H9 (cell line): ENCODE results near the gene CORIN. TPM values are rescaled to one million over a fixed set of nuclear protein-coding genes. Genes with fewer than 3 reads are reported as not detected.

Source experiments
- DNase-seq: peaks from one replicate; pipeline ENCODE4 v3.0.0-alpha.2; 2017
- H2AFZ ChIP-seq: one replicate; pipeline ENCODE4 v1.6.1; 2013; ENCODE audit warnings: mild to moderate bottlenecking, low read length, control low read depth, moderate library complexity
- H2AK5ac ChIP-seq: 2 replicates; pipeline ENCODE4 v1.6.1; 2013; ENCODE audit warnings: low read length, control low read depth, mixed read lengths; ENCODE audit not compliant: insufficient read length
- H2BK120ac ChIP-seq: one replicate; pipeline ENCODE4 v1.6.1; 2013; ENCODE audit warnings: low read depth, mild to moderate bottlenecking, low read length, control low read depth, inconsistent platforms; ENCODE audit not compliant: poor library complexity, severe bottlenecking
- H2BK12ac ChIP-seq: 2 replicates; pipeline ENCODE4 v1.6.1; 2013; ENCODE audit warnings: low read length, control low read depth, mixed read lengths, low read depth; ENCODE audit not compliant: insufficient read length
- H2BK15ac ChIP-seq: 2 replicates; pipeline ENCODE4 v1.6.1; 2013; ENCODE audit warnings: low read depth, low read length, control low read depth
- H2BK20ac ChIP-seq: one replicate; pipeline ENCODE4 v1.6.1; 2013; ENCODE audit warnings: low read depth, mild to moderate bottlenecking, low read length, control low read depth, inconsistent platforms; ENCODE audit not compliant: poor library complexity, severe bottlenecking
- H2BK5ac ChIP-seq: 2 replicates; pipeline ENCODE4 v1.6.1; 2013; ENCODE audit warnings: low read length, control low read depth, mixed read lengths; ENCODE audit not compliant: insufficient read length
- H3K14ac ChIP-seq: 2 replicates; pipeline ENCODE4 v1.6.1; 2013; ENCODE audit warnings: low read length, control low read depth; ENCODE audit not compliant: insufficient read depth
- H3K18ac ChIP-seq: 2 replicates; pipeline ENCODE4 v1.6.1; 2013; ENCODE audit warnings: low read depth, mild to moderate bottlenecking, mixed read lengths, low read length, control low read depth; ENCODE audit not compliant: insufficient read length
- H3K23ac ChIP-seq: 2 replicates; pipeline ENCODE4 v1.6.1; 2013; ENCODE audit warnings: low read length, control low read depth, mixed read lengths, low read depth; ENCODE audit not compliant: insufficient read length
- H3K23me2 ChIP-seq: 2 replicates; pipeline ENCODE4 v1.6.1; 2013; ENCODE audit warnings: low read depth, mild to moderate bottlenecking, mixed read lengths, low read length, control low read depth; ENCODE audit not compliant: insufficient read length, poor library complexity, severe bottlenecking
- H3K27ac ChIP-seq: 2 replicates; pipeline ENCODE4 v1.5.1; 2013; ENCODE audit warnings: low read length, control low read depth, mixed read lengths, low read depth; ENCODE audit not compliant: insufficient read length
- H3K27me3 ChIP-seq: 2 replicates; pipeline ENCODE4 v1.6.1; 2013; ENCODE audit warnings: low read length, control low read depth, inconsistent platforms; ENCODE audit not compliant: insufficient read depth
- H3K4ac ChIP-seq: 2 replicates; pipeline ENCODE4 v1.6.1; 2013; ENCODE audit warnings: low read depth, mild to moderate bottlenecking, control low read depth, inconsistent platforms, low read length, moderate library complexity
- H3K4me1 ChIP-seq: 2 replicates; pipeline ENCODE4 v1.6.1; 2013; ENCODE audit warnings: low read length, control low read depth, inconsistent platforms; ENCODE audit not compliant: insufficient read depth
- H3K4me2 ChIP-seq: 2 replicates; pipeline ENCODE4 v1.6.1; 2013; ENCODE audit warnings: low read length, control low read depth, mixed read lengths; ENCODE audit not compliant: insufficient read length, insufficient read depth
- H3K56ac ChIP-seq: 2 replicates; pipeline ENCODE4 v1.6.1; 2013; ENCODE audit warnings: low read depth, mild to moderate bottlenecking, mixed read lengths, low read length, control low read depth; ENCODE audit not compliant: insufficient read length
- H3K79me1 ChIP-seq: 2 replicates; pipeline ENCODE4 v1.6.1; 2013; ENCODE audit warnings: low read depth, mild to moderate bottlenecking, moderate library complexity, low read length, control low read depth, inconsistent platforms; ENCODE audit not compliant: insufficient read depth, poor library complexity, severe bottlenecking
- H3K79me2 ChIP-seq: 2 replicates; pipeline ENCODE4 v1.6.1; 2013; ENCODE audit warnings: low read length, control low read depth, inconsistent platforms; ENCODE audit not compliant: insufficient read depth
- H3K9ac ChIP-seq: 2 replicates; pipeline ENCODE4 v1.6.1; 2013; ENCODE audit warnings: low read length, control low read depth, mixed read lengths; ENCODE audit not compliant: insufficient read length; ENCODE audit errors: extremely low read depth
- H3K9me3 ChIP-seq: one replicate; pipeline ENCODE4 v1.6.1; 2013; ENCODE audit warnings: low read depth, low read length, inconsistent platforms; ENCODE audit not compliant: control insufficient read depth
- H3T11ph ChIP-seq: one replicate; pipeline ENCODE4 v1.6.1; 2013; ENCODE audit warnings: mild to moderate bottlenecking, low read length, control low read depth, inconsistent platforms
- H4K20me1 ChIP-seq: one replicate; pipeline ENCODE4 v1.6.1; 2013; ENCODE audit not compliant: control insufficient read depth, insufficient read length, insufficient read depth
- H4K5ac ChIP-seq: 2 replicates; pipeline ENCODE4 v1.6.1; 2013; ENCODE audit warnings: low read depth, mild to moderate bottlenecking, mixed read lengths, low read length, control low read depth; ENCODE audit not compliant: insufficient read length
- H4K8ac ChIP-seq: replicated peaks from 2 replicates; pipeline ENCODE4 v1.6.1; 2013; ENCODE audit warnings: low read length, control low read depth, mixed read lengths, low read depth; ENCODE audit not compliant: insufficient read length
- H4K91ac ChIP-seq: 2 replicates; pipeline ENCODE4 v1.6.1; 2013; ENCODE audit warnings: low read depth, mild to moderate bottlenecking, moderate library complexity, mixed read lengths, low read length, control low read depth; ENCODE audit not compliant: insufficient read length
- H3K27ac Mint-ChIP-seq, 3 experiments: 2 replicates in 2 of 3; 3 replicates in 1 of 3; pipeline ENCODE4 v1.8.0; 2020 to 2021; ENCODE audit warnings: mixed read lengths in 3 of 3, mild to moderate bottlenecking in 1 of 3, moderate library complexity in 1 of 3
- H3K27me3 Mint-ChIP-seq: 2 replicates; pipeline ENCODE4 v1.8.0; 2021; ENCODE audit warnings: low read depth, mild to moderate bottlenecking, moderate library complexity, mixed read lengths
- H3K36me3 Mint-ChIP-seq, 3 experiments: 2 replicates in 2 of 3; 3 replicates in 1 of 3; pipeline ENCODE4 v1.8.0; 2020 to 2021; ENCODE audit warnings: low read depth in 3 of 3, mixed read lengths in 3 of 3; ENCODE audit not compliant: insufficient read depth in 1 of 3
- H3K4me1 Mint-ChIP-seq, 2 experiments: 2 replicates each; pipeline ENCODE4 v1.8.0; 2020; ENCODE audit warnings: mixed read lengths in 2 of 2
- H3K4me3 Mint-ChIP-seq, 2 experiments: 2 replicates in 1 of 2; 3 replicates in 1 of 2; pipeline ENCODE4 v1.8.0; 2020 to 2021; ENCODE audit warnings: mild to moderate bottlenecking in 2 of 2, mixed read lengths in 2 of 2, moderate library complexity in 1 of 2
- H3K9me3 Mint-ChIP-seq, 2 experiments: 2 replicates in 1 of 2; 3 replicates in 1 of 2; pipeline ENCODE4 v1.8.0; 2020; ENCODE audit warnings: mild to moderate bottlenecking in 2 of 2, mixed read lengths in 2 of 2, moderate library complexity in 1 of 2
- CTCF ChIP-seq: fragments of 200-600 bp; sonication (generic); conservative IDR thresholded peaks from 3 replicates; pipeline ENCODE4 v1.8.0; 2021; ENCODE audit warnings: antibody characterized with exemption, mild to moderate bottlenecking
- WGBS: extraction: QIAGEN DNeasy Blood & Tissue Kit; methylation state at CpG from one replicate; pipeline ENCODE4 v1.1.7; 2013; ENCODE audit warnings: missing lambda C conversion rate, low lambda C conversion rate, mixed read lengths; ENCODE audit not compliant: insufficient read length; ENCODE audit errors: extremely low coverage; 5-methylcytosine and 5-hydroxymethylcytosine counted together
- total RNA-seq: library from RNA; stranded (reverse); gene quantifications from 2 replicates; pipeline ENCODE4 v1.2.1, GENCODE V29; 2021

CORIN gene
- total RNA-seq, 1 experiment from 2014 or later: 0.39 TPM

- H3K36me3 Mint-ChIP-seq: peaks cover 0 to 4% (median 0%) of the 10 kb centered on the region in 3 experiments; a peak in 1 of 7 replicates
- H3K23me2 ChIP-seq: no peaks in the 10 kb centered on the region
- no peak overlapping the region for H4K5ac ChIP-seq
- H3K9me3 Mint-ChIP-seq: peaks cover 10 to 18% of the 10 kb centered on the region in 2 experiments; a peak in 4 of 5 replicates
- no peak overlapping the region for H3K4ac ChIP-seq
- H3K14ac ChIP-seq: no peak overlapping the region
- H2BK120ac ChIP-seq: no peak overlapping the region
- no peak overlapping the region for H3T11ph ChIP-seq
- no peak overlapping the region for H3K27ac ChIP-seq
- no peaks in the 10 kb centered on the region for H3K79me2 ChIP-seq
- DNase-seq: no peak
- H2AK5ac ChIP-seq: no peak overlapping the region
- WGBS: no CpG with 5 or more reads among the region's 1 CpG
- H4K20me1 ChIP-seq: no peaks in the 10 kb centered on the region
- no peak overlapping the region for H2BK12ac ChIP-seq
- H2BK15ac ChIP-seq: no peak overlapping the region
- H2BK5ac ChIP-seq: no peak overlapping the region
- H3K56ac ChIP-seq: no peak overlapping the region
- H4K91ac ChIP-seq: no peak overlapping the region
- no peaks in the 10 kb centered on the region for H3K79me1 ChIP-seq
- H3K4me1 Mint-ChIP-seq: no peaks in the 10 kb centered on the region
- no peak overlapping the region for H2BK20ac ChIP-seq
- no peaks in the 10 kb centered on the region for H3K4me1 ChIP-seq
- H3K23ac ChIP-seq: no peak overlapping the region
- no peak overlapping the region for H3K27ac Mint-ChIP-seq
- H3K4me2 ChIP-seq: no peak overlapping the region
- H3K9ac ChIP-seq: no peak overlapping the region
- no peaks in the 10 kb centered on the region for H3K9me3 ChIP-seq
- no peak for TF ChIP-seq CTCF
- no peak overlapping the region for H3K4me3 Mint-ChIP-seq
- no peak overlapping the region for H4K8ac ChIP-seq
- H2AFZ ChIP-seq: no peak overlapping the region
- H3K27me3 ChIP-seq: no peaks in the 10 kb centered on the region
- H3K27me3 Mint-ChIP-seq: no peaks in the 10 kb centered on the region
- no peak overlapping the region for H3K18ac ChIP-seq
Measured at GRCh38 chr4:47737326-47737725, 100.5 kb downstream of the CORIN start.
